ENCODE measurements around the gene KRT36. TPM values are rescaled to one million over a fixed set of nuclear protein-coding genes. Genes with fewer than 3 reads are reported as not detected.

Gene KRT36
- total RNA-seq, 1 experiment from 2014 or later: not detected

DNA sequence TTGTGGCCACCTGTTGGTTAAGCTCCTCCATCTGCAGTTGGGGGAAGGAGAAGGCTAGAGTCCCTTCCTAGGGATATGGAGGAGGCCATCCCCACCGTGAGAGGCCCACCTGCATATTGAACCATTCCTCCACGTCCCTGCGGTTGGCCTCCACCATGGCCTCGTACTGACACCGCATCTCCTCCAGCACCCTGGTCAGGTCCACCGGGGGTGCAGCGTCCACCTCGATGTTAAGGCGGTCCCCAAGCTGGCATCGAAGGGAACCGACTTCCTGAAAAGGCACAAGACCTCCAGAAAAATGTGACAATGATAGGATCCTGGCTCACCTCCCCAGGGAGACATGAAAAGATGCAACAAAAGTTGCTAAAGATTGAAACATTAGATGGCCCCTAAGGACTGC is 25.5 kb downstream of the KRT36 start:
- H3K9me3 ChIP-seq (replicated peaks): no peaks in the 10 kb centered on the region
- H3K4me3 ChIP-seq: no peak overlapping the region
- H3K27me3 ChIP-seq (replicated peaks): no peaks in the 10 kb centered on the region
- H3K27ac ChIP-seq: no peak overlapping the region
- DNase-seq (ENCODE audit: low read depth in 1 of 2, low spot score in 2 of 2): no peak
- H3K36me3 ChIP-seq: no peaks in the 10 kb centered on the region
- no peaks in the 10 kb centered on the region; the same call in 1 of the 2 replicates for H3K4me1 ChIP-seq (replicated peaks)

DNA sequence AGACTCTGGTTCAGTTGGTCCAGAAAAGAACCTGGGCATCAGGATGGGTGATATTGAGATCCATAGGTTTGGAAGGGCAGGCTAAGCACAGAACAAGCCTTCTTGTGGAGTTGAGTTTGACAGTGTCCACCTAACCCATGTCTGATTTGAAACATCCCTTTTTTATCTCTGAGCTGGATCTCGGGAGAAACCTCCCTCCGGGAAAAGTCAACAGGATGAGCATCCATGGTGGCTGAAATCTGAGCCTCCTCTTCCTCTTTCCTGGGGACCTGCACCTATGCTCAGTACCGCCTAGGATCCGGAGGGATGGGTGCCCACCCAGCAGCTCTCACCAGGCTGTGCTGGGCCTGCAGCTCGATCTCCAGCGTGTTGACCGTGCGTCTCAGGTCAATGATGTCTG is 26.0 kb downstream of the KRT36 start:
- no peak overlapping the region for H3K27ac ChIP-seq
- peaks cover under 1% of the 10 kb centered on the region; the same call in 1 of the 2 replicates for H3K4me1 ChIP-seq (replicated peaks)
- no peaks in the 10 kb centered on the region for H3K36me3 ChIP-seq
- H3K9me3 ChIP-seq (replicated peaks): no peaks in the 10 kb centered on the region
- no peak overlapping the region for H3K4me3 ChIP-seq
- H3K27me3 ChIP-seq (replicated peaks): no peaks in the 10 kb centered on the region
- DNase-seq (ENCODE audit: low read depth in 1 of 2, low spot score in 2 of 2): no peak

DNA sequence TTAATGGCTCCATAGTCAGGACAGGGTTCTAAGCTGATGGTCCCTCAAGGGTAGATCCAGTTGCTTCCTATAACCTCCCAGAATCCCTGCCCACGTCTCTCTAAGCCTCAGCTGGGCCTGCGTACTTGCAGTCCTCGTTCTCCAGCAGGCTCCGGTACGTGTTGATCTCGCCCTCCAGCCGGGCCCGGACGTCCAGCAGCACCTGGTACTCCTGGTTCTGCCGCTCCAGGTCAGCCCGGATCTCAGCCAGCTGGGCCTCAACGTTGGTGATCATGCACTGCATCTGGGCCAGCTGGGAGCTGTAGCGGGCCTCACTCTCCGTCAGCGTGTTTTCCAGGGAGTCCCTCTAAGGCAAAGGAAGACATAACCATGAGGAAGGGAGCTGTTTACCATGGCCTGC is 27.0 kb downstream of the KRT36 start:
- H3K4me1 ChIP-seq (replicated peaks): peaks cover 4% of the 10 kb centered on the region; the same call in 1 of the 2 replicates
- H3K9me3 ChIP-seq (replicated peaks): no peaks in the 10 kb centered on the region

DNA sequence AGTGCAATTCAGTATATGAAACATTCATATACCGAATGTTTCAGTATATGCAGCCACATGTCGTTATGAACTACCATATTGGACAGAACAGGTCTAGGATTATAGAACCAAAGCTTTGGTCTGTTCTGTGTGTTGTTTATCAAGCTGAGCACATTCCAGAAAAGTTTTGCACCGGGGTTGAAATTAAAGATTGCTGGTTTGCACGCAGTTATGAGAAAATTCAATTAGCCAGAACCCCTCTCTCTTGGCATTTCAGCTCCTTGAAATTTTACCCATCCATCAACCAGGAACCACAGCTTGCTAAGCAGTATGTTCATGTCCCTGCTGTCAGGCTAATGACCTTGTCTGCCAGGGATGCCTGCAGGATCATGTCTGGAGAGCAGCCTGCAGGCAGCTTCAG is 32.0 kb downstream of the KRT36 start:
- Histone ChIP-seq H3K9me3 (replicated peaks) (no peaks in the 10 kb centered on the region), H3K4me1 (replicated peaks) (peaks cover 14% of the 10 kb centered on the region), H3K4me3 (no peak overlapping the region), H3K36me3 (no peaks in the 10 kb centered on the region), H3K27ac (no peak overlapping the region), H3K27me3 (replicated peaks) (no peaks in the 10 kb centered on the region)
- no peak for DNase-seq (ENCODE audit: low read depth in 1 of 2, low spot score in 2 of 2)

More for the DNA sequence above, 27.0 kb downstream of the KRT36 start:
- H3K4me3 ChIP-seq: no peak overlapping the region
- H3K27me3 ChIP-seq (replicated peaks): no peaks in the 10 kb centered on the region
- DNase-seq (ENCODE audit: low read depth in 1 of 2, low spot score in 2 of 2): no peak
- no peaks in the 10 kb centered on the region for H3K36me3 ChIP-seq
- H3K27ac ChIP-seq: no peak overlapping the region

DNA sequence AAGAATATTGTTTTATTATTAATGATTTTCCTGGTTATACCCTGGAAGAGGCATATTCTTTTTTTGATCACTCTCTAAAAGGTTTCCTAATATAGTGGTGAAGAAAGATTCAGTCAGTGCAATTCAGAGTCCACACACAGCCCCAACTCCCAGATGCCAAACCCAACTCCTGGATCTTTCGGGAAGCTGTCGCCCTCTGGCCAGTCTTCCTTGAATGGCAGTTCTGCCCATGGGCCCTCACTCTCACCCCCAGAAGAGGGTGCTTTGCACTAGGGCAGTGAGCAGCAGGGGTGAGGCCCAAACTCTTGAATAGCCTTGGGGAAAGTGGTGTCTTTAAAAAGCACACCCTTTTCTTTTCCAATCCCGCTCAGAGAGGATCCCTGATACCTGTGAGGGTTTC is 33.5 kb downstream of the KRT36 start:
- no peaks in the 10 kb centered on the region for H3K36me3 ChIP-seq
- peaks cover 26% of the 10 kb centered on the region for H3K4me1 ChIP-seq (replicated peaks)
- peaks cover 3% of the 10 kb centered on the region; the same call in 1 of the 2 replicates for H3K9me3 ChIP-seq (replicated peaks)
- H3K27ac ChIP-seq: no peak overlapping the region
- no peaks in the 10 kb centered on the region for H3K27me3 ChIP-seq (replicated peaks)
- DNase-seq (ENCODE audit: low read depth in 1 of 2, low spot score in 2 of 2): no peak
- no peak overlapping the region for H3K4me3 ChIP-seq

DNA sequence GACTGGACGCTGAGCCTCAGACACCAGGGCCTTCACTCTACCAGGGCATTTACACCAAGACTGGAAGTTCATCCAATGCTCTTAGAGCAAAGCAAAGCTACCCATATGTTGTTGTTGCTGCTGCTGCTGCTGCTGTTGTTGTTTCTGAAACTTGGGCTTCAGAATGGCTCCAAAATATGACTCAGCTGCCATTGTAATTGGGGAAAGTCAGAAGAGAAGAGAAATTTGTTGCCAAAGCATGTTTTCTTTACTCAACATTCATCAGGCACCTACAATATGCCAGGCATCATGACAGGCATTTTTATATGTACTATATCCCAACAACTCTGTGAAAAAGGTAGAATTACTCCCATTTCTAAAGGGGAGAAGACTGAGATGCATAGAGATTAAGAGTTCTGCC is 34.5 kb downstream of the KRT36 start:
- no peak overlapping the region for H3K4me3 ChIP-seq
- peaks cover 3% of the 10 kb centered on the region; the same call in 1 of the 2 replicates for H3K9me3 ChIP-seq (replicated peaks)
- H3K27ac ChIP-seq: no peak overlapping the region
- H3K36me3 ChIP-seq: no peaks in the 10 kb centered on the region
- peaks cover 33% of the 10 kb centered on the region for H3K4me1 ChIP-seq (replicated peaks)
- no peak for DNase-seq (ENCODE audit: low read depth in 1 of 2, low spot score in 2 of 2)
- no peaks in the 10 kb centered on the region for H3K27me3 ChIP-seq (replicated peaks)

DNA sequence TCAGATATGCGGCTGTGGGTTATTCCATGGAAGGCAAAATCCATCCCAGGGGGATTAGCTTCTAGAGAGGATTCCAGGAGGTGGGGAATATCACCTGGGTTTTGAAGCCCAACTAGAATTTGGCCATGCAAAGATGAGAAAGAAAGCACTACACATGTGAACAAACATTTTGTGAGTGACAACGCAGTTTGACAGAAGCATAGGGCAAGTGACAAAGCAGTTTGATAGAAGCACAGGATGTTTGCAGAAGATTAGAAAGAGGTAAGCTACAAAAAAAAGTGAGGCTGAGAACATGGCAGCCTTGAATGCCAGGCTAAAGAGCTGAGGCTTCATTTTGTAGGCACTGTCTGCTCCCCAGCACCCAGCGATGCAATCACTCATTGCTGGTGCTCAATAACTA is 36.6 kb downstream of the KRT36 start:
- Histone ChIP-seq H3K4me1 (replicated peaks) (peaks cover 29% of the 10 kb centered on the region), H3K27me3 (replicated peaks) (no peaks in the 10 kb centered on the region), H3K9me3 (replicated peaks) (peaks cover 3% of the 10 kb centered on the region; the same call in 1 of the 2 replicates), H3K36me3 (no peaks in the 10 kb centered on the region), H3K27ac (no peak overlapping the region), H3K4me3 (no peak overlapping the region)
- DNase-seq (ENCODE audit: low read depth in 1 of 2, low spot score in 2 of 2): no peak

DNA sequence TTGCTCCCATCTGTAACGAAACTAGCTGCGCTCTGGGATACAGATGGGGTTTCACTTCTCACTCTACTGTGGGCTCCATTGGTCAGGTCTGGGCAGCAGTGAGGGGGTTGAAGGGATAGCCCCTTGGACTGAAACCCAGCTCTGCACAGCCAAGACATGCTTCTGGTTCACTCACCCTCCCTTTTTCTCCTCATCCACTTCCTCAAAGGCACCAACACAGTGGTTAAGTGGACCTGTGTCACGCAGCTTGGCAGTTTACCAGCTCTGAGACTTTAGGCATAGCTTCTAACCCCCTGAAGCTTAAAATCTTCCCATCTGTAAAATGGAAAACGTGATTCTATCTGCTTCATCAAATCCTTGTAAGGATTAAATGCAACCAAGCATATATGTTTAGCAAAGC is 37.4 kb downstream of the KRT36 start:
- H3K27me3 ChIP-seq (replicated peaks): no peaks in the 10 kb centered on the region
- H3K4me3 ChIP-seq: no peak overlapping the region
- no peaks in the 10 kb centered on the region for H3K36me3 ChIP-seq
- peaks cover 3% of the 10 kb centered on the region; the same call in 1 of the 2 replicates for H3K9me3 ChIP-seq (replicated peaks)
- no peak for DNase-seq (ENCODE audit: low read depth in 1 of 2, low spot score in 2 of 2)
- no peak overlapping the region for H3K27ac ChIP-seq
- peaks cover 32% of the 10 kb centered on the region for H3K4me1 ChIP-seq (replicated peaks)

DNA sequence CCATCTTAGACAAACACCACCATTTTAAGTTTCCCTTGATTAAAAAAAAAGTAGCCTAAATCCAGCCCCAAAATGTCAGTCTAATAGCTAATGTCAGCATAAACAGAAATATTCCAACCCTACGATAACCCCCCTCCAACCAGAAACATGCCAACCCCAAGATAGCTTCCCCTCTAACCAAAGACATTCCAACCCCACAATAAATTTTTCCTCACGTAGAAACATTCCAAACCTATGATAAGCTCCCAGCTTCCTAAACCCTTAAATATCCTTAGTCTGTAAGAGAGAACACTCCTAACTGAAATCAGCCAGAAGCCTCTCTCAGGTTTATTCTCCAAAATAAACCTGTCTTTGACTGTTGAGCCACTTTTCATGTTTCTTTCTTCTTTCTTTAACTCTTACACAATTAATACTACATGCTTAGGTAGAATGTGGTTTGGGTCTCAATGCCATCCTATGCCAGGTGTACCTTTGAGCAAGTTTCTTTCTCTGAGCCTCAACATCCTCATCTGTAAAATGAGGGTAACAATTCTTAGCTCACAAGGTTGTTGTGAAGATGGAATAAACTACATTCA is 38.5 kb downstream of the KRT36 start:
- no peak overlapping the region for H3K4me3 ChIP-seq
- no peaks in the 10 kb centered on the region for H3K36me3 ChIP-seq
- H3K27me3 ChIP-seq (replicated peaks): no peaks in the 10 kb centered on the region
- peak in 1 of 2 experiments; percentile 55 for DNase-seq (ENCODE audit: low read depth in 1 of 2, low spot score in 2 of 2)
- peaks cover 39% of the 10 kb centered on the region for H3K4me1 ChIP-seq (replicated peaks)
- H3K27ac ChIP-seq: peak overlapping the region; percentile 62
- peaks cover 3% of the 10 kb centered on the region; the same call in 1 of the 2 replicates for H3K9me3 ChIP-seq (replicated peaks)

DNA sequence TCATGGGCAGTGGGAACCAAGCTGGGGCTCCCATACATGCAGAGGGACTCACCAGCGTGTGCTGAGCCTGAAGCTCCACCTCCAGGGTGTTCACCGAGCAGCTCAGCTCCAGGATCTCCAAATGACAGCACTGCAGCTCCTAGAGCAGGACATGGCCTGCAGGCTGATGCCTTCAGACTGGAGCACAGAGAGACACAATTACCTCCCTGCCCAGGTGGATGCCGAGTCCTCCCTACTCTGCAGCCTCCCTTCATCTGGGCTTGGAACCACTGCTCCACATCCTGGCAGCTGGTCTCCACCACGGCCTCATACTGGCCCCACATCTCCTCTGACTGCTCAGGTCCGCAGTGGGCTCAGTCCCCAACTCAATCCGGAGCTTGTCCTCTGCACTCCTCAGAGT is 40.7 kb downstream of the KRT36 start:
- no peak overlapping the region for H3K27ac ChIP-seq
- peaks cover 3% of the 10 kb centered on the region; the same call in 1 of the 2 replicates for H3K9me3 ChIP-seq (replicated peaks)
- H3K36me3 ChIP-seq: no peaks in the 10 kb centered on the region
- H3K27me3 ChIP-seq (replicated peaks): no peaks in the 10 kb centered on the region
- H3K4me1 ChIP-seq (replicated peaks): peaks cover 29% of the 10 kb centered on the region
- H3K4me3 ChIP-seq: no peak overlapping the region
- DNase-seq (ENCODE audit: low read depth in 1 of 2, low spot score in 2 of 2): no peak

DNA sequence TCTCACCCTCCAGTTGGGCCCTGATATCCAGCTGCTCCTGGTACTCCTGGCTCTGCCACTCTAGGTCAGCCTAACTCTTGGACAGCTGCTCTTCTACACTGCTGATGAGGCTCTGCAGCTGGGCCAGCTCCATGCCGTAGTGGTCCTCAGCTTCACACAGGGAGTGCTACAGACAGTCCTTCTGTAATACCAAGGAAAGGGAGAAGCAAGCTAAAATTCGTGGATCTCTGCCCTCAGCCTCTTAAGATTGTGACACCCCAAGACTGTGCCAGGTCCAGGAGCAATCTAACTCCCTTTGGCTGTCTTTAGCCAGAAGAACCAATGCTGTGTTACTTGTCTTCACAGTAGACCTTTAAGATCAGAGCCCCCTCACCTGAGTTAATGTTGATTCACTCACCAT is 41.2 kb downstream of the KRT36 start:
- peaks cover 29% of the 10 kb centered on the region for H3K4me1 ChIP-seq (replicated peaks)
- no peak overlapping the region for H3K27ac ChIP-seq
- H3K4me3 ChIP-seq: no peak overlapping the region
- peaks cover 3% of the 10 kb centered on the region; the same call in 1 of the 2 replicates for H3K9me3 ChIP-seq (replicated peaks)
- DNase-seq (ENCODE audit: low read depth in 1 of 2, low spot score in 2 of 2): no peak
- no peaks in the 10 kb centered on the region for H3K27me3 ChIP-seq (replicated peaks)
- no peaks in the 10 kb centered on the region for H3K36me3 ChIP-seq

DNA sequence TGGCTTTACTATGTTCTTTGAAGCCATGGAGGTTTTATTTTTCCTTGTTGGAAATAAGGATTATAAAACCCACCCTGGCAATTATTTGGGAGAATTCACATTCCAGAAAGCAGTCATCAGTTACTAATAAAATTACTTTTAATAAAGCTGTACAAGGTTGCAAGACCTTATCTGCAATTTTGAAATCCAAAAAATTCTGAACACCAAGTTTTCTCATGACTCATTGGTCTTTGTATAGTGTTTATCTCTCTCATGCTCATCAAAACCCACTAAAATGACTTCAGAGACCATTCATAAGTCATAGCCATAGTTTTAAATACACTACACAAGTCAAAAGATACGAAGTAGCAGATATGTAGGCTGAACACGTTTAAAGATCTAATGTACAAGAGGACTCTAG is 42.9 kb downstream of the KRT36 start:
- H3K27ac ChIP-seq: no peak overlapping the region
- H3K4me3 ChIP-seq: no peak overlapping the region
- H3K4me1 ChIP-seq (replicated peaks): peaks cover 27% of the 10 kb centered on the region
- DNase-seq (ENCODE audit: low read depth in 1 of 2, low spot score in 2 of 2): no peak
- no peaks in the 10 kb centered on the region for H3K36me3 ChIP-seq
- H3K27me3 ChIP-seq (replicated peaks): no peaks in the 10 kb centered on the region
- H3K9me3 ChIP-seq (replicated peaks): peaks cover 3% of the 10 kb centered on the region; the same call in 1 of the 2 replicates

DNA sequence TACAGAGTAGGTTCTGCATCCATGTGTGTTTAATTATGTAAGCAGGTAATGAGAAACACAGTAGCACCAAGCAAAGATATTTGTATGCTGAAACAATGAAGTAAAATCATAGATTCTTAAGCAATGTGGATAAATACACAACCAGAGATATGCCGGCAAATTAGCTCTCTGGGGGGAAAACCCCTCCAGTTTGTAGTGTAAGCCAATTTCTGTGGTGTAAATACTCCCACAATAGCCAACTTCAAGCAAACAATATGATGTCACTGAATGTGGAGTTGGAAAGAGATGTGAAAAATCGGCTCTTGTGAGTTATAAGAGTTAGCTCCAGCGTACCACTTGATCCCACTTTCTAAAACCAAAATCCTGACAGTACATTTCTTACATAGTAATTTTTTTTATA is 45.1 kb downstream of the KRT36 start:
- no peak for DNase-seq (ENCODE audit: low read depth in 1 of 2, low spot score in 2 of 2)
- Histone ChIP-seq H3K4me1 (replicated peaks) (peaks cover 14% of the 10 kb centered on the region), H3K27ac (no peak overlapping the region)

DNA sequence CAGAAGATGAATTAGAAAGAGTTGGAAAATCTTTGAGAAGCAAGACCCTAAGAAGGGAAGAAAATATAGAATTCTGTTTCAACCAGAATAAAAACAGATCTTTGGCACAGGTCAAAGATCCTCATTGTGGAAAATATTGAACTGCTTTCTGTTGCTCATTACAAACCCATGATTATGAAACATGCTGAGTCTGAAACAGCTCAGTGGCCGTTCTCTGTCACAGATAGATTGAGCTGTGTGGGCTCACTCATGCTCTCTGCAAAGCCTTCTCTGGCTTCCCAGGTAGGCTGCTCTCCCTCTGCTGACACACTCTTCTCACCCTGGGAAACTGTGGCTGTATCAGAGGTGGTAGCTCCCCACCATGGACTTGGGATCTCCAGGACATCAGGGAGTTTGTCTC is 45.5 kb downstream of the KRT36 start:
- Histone ChIP-seq H3K36me3 (no peaks in the 10 kb centered on the region), H3K27me3 (replicated peaks) (no peaks in the 10 kb centered on the region), H3K4me3 (no peak overlapping the region), H3K27ac (no peak overlapping the region), H3K4me1 (replicated peaks) (peaks cover 14% of the 10 kb centered on the region), H3K9me3 (replicated peaks) (no peaks in the 10 kb centered on the region)
- DNase-seq (ENCODE audit: low read depth in 1 of 2, low spot score in 2 of 2): no peak

More for the DNA sequence above, 45.1 kb downstream of the KRT36 start:
- no peak overlapping the region for H3K4me3 ChIP-seq
- H3K36me3 ChIP-seq: no peaks in the 10 kb centered on the region
- no peaks in the 10 kb centered on the region for H3K27me3 ChIP-seq (replicated peaks)
- H3K9me3 ChIP-seq (replicated peaks): no peaks in the 10 kb centered on the region

DNA sequence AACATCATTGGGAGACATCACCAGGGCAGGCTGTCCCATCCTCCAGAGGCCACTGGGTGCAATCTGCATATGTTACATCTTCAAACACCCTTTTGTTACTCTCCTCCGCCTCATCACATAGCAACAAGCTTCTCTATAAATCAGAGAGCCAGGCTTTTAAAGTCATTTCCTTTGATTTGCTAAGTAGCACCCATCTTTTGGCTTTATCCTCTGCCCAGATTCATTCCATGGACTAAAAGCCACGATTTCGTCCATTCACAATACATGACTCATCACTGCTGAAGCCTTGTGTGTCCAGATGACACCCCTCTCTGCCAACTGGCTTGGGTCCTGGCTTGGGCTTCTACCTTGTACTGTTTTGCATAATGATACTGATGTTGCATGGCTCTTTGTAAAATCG is 47.0 kb downstream of the KRT36 start:
- Histone ChIP-seq H3K4me3 (no peak overlapping the region), H3K27me3 (replicated peaks) (no peaks in the 10 kb centered on the region), H3K4me1 (replicated peaks) (peaks cover 14% of the 10 kb centered on the region), H3K36me3 (no peaks in the 10 kb centered on the region), H3K27ac (no peak overlapping the region), H3K9me3 (replicated peaks) (no peaks in the 10 kb centered on the region)
- DNase-seq (ENCODE audit: low read depth in 1 of 2, low spot score in 2 of 2): no peak

Measured in SJSA1 (cell line).